NT2/D1 (cell line): ENCODE data around the gene LRMDA.

Experiments
- DNase-seq: peaks from one replicate; pipeline ENCODE4 v3.0.0-alpha.2; 2011; ENCODE audit warnings: low read depth, low spot score
- H3K27me3 ChIP-seq: 2 replicates; pipeline ENCODE4 v1.6.0; 2011; ENCODE audit warnings: mild to moderate bottlenecking; ENCODE audit not compliant: insufficient read length, insufficient read depth
- H3K36me3 ChIP-seq: 2 replicates; pipeline ENCODE4 v1.6.1; 2011; ENCODE audit warnings: mild to moderate bottlenecking, low read length, mixed read lengths; ENCODE audit not compliant: insufficient read depth, insufficient read length
- H3K4me1 ChIP-seq: 2 replicates; pipeline ENCODE4 v1.5.1; 2011; ENCODE audit not compliant: insufficient read depth, insufficient read length
- H3K4me3 ChIP-seq: 2 replicates; pipeline ENCODE4 v1.5.1; 2011; ENCODE audit warnings: low read depth; ENCODE audit not compliant: insufficient read length
- H3K9ac ChIP-seq: 2 replicates; pipeline ENCODE4 v1.6.0; 2011; ENCODE audit warnings: low read depth; ENCODE audit not compliant: insufficient read length
- H3K9me3 ChIP-seq: 2 replicates; pipeline ENCODE4 v1.5.1; 2011; ENCODE audit warnings: mild to moderate bottlenecking, low read length; ENCODE audit not compliant: insufficient read depth
- SUZ12 ChIP-seq: IDR thresholded peaks from 2 replicates; pipeline ENCODE4 v1.6.1; 2011; ENCODE audit not compliant: insufficient read length, insufficient read depth; ENCODE audit errors: extremely low read depth
- YY1 ChIP-seq: IDR thresholded peaks from 2 replicates; pipeline ENCODE4 v1.6.1; 2011; ENCODE audit not compliant: insufficient read length, insufficient read depth
- ZNF274 ChIP-seq: IDR thresholded peaks from 2 replicates; pipeline ENCODE4 v1.6.1; 2011; ENCODE audit warnings: mild to moderate bottlenecking, low read depth, low read length

LRMDA gene

DNA sequence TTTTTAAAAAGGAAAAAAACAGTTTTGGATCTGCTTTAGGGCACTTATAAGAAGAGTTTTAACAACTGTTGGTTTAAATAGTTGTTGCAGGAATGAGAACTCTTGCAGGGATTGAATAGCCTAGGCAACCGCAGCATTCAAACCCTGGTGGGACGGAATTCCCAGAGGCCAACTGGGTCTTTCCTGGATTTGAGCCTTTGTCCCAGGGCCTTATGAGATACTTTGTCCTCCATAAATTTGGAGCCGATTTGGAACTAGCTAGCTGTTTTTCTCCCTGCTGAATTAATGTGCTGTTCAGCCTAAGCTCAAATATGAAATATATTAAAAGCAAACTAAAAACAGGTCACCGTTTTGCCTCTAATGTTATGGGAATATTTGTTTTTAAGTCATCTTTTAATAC, 109.6 kb downstream of the LRMDA start:
- H3K36me3 ChIP-seq, result no peaks in the 10 kb centered on the region
- DNase-seq, result no peak
- H3K4me3 ChIP-seq, result no peak overlapping the region
- H3K27me3 ChIP-seq, result peaks cover 14% of the 10 kb centered on the region
- H3K9ac ChIP-seq, result no peak overlapping the region
- peaks cover 3% of the 10 kb centered on the region for H3K4me1 ChIP-seq
- H3K9me3 ChIP-seq, result no peaks in the 10 kb centered on the region
- TF ChIP-seq ZNF274 (no peak), YY1 (no peak), SUZ12 (no peak)

DNA sequence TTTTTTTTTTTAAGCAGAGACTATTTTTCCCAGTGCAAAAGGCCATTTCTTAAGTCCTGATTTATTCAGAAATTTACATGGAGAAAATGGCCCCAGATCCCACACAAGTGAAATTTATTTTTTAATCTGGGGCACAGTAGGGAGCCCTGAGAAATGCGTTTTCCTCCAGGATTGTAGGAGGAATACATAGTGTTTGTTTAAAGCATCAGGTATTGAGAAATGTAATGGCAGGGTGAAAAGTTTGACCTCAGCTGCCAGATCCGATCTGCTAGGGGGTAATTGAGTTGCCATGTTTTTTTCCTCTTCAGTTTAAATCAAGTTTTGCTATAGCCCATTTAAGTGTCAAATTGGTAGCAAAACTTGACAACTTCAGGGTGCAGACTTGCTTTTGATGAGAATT, 110.0 kb downstream of the LRMDA start:
- TF ChIP-seq ZNF274, result no peak
- TF ChIP-seq SUZ12, result no peak
- no peak for TF ChIP-seq YY1
- peaks cover 3% of the 10 kb centered on the region for H3K4me1 ChIP-seq
- H3K4me3 ChIP-seq, result no peak overlapping the region
- H3K9me3 ChIP-seq, result no peaks in the 10 kb centered on the region
- no peaks in the 10 kb centered on the region for H3K36me3 ChIP-seq
- no peak for DNase-seq
- no peak overlapping the region for H3K9ac ChIP-seq
- H3K27me3 ChIP-seq, result peaks cover 12% of the 10 kb centered on the region

DNA sequence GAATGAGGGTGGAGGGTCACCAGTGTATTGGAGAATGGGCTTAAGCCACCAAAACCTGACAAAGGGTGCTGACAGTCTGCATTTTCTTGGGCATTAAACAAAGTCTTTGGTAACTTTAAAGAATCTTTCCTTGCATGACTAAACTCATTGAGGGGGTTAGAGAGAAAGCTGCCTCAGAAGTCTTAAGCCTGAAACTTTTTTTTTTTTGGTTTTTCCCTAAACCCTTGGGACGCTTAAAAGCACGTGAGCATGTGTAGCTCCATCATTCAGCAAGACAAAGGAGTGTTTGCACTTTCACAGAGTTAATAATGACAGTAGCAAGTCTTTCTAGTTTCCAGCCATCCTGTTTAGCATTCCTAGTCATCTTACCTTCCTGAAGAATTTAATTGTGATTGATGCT, 110.7 kb downstream of the LRMDA start:
- H3K9me3 ChIP-seq, result no peaks in the 10 kb centered on the region
- peaks cover 3% of the 10 kb centered on the region for H3K4me1 ChIP-seq
- H3K9ac ChIP-seq, result no peak overlapping the region
- TF ChIP-seq ZNF274, result no peak
- no peak for TF ChIP-seq YY1
- no peak for TF ChIP-seq SUZ12
- DNase-seq, result peak; percentile 44
- peaks cover 6% of the 10 kb centered on the region for H3K27me3 ChIP-seq
- no peak overlapping the region for H3K4me3 ChIP-seq
- H3K36me3 ChIP-seq, result no peaks in the 10 kb centered on the region

- no peaks in the 10 kb centered on the region for H3K36me3 ChIP-seq
- H3K4me3 ChIP-seq, result no peak overlapping the region
- no peaks in the 10 kb centered on the region for H3K27me3 ChIP-seq
- H3K9ac ChIP-seq, result no peak overlapping the region
- H3K4me1 ChIP-seq, result no peaks in the 10 kb centered on the region
- H3K9me3 ChIP-seq, result no peaks in the 10 kb centered on the region
- no peak for DNase-seq
- TF ChIP-seq ZNF274, result no peak
- TF ChIP-seq YY1, result no peak
- no peak for TF ChIP-seq SUZ12
Measured at GRCh38 chr10:75542906-75543305, 111.5 kb downstream of the LRMDA start.

DNA sequence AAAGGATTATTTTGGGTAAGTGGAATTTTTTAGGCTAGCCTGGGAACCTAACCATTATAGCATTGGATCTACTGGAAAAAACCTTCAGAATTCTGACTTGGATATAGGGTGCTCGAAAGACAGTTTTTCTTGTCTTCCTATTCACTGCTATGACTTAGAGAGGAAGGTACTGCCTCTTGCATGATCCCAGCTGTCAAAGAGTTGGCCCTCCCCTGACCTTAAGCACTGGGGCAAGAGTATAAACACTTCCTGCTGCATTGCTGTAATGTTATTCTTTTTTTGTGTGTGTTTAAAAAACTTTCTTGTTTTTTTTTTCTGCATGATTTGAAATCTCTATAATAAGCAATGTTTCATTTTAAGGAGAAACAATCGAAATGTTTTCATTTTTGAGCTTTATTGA, 113.0 kb downstream of the LRMDA start:
- Histone ChIP-seq H3K4me1 (no peaks in the 10 kb centered on the region), H3K27me3 (no peaks in the 10 kb centered on the region), H3K36me3 (no peaks in the 10 kb centered on the region), H3K9me3 (no peaks in the 10 kb centered on the region), H3K4me3 (no peak overlapping the region), H3K9ac (no peak overlapping the region)
- no peak for DNase-seq
- TF ChIP-seq SUZ12, result no peak
- no peak for TF ChIP-seq ZNF274
- no peak for TF ChIP-seq YY1

- no peaks in the 10 kb centered on the region for H3K36me3 ChIP-seq
Measured at GRCh38 chr10:75544993-75545706, 113.7 kb downstream of the LRMDA start.

GRCh38 chr10:75546004-75546403, 114.6 kb downstream of the LRMDA start:
- Histone ChIP-seq H3K9me3 (no peaks in the 10 kb centered on the region), H3K4me1 (no peaks in the 10 kb centered on the region), H3K4me3 (no peak overlapping the region), H3K27me3 (no peaks in the 10 kb centered on the region), H3K9ac (no peak overlapping the region), H3K36me3 (no peaks in the 10 kb centered on the region)
- no peak for TF ChIP-seq SUZ12
- no peak for TF ChIP-seq ZNF274
- no peak for TF ChIP-seq YY1
- DNase-seq, result no peak

More at GRCh38 chr10:75544993-75545706, 113.7 kb downstream of the LRMDA start:
- no peak for DNase-seq
- Histone ChIP-seq H3K9ac (no peak overlapping the region), H3K4me1 (no peaks in the 10 kb centered on the region), H3K9me3 (no peaks in the 10 kb centered on the region), H3K27me3 (no peaks in the 10 kb centered on the region), H3K4me3 (no peak overlapping the region)
- no peak for TF ChIP-seq YY1
- no peak for TF ChIP-seq ZNF274
- no peak for TF ChIP-seq SUZ12
